ENCODE data around the gene KCNIP4.

Gene KCNIP4

DNA sequence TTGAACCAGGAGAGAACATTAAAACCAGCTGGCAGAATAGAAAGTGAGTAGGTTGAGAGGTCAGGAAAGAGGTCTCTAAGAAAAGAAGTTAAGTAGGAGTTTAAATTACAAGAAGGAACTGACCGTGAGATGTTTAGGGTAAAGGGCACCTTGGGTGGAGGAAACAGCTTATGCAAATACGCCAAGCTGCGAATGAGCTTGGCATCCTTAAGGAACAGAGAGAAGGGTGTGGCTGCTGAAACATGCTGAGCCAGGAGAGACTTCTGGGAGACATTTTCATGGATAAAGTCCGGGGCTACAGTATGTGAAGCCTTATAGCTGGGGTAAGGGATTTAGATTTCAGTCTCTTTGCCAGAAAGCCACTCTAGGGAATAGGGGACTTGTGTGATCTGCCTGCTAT, 249.1 kb downstream of the KCNIP4 start:
- DNase-seq (ENCODE audit: low read depth in 2 of 2, low spot score in 1 of 2), result no peak

DNA sequence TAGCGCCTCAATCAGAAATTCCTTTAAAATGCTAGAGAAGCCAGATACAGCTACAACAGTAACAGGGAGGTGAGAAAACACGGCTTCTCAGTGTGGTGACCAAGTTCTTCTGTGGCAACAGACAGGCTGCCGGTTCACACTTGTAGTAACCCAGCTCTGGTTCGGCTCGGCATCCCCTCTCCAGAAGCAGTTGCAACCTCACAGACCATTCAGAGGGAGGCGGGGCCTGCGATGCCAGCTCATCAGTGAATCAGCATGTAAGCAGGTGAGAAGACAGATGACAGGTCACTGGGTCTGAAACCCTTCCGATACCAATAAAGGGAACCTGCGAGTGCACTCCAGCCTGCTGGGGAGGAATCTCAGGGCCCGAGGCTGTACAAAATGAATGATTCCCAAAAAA, 251.0 kb downstream of the KCNIP4 start:
- DNase-seq (ENCODE audit: low read depth in 2 of 2, low spot score in 1 of 2), result no peak

DNA sequence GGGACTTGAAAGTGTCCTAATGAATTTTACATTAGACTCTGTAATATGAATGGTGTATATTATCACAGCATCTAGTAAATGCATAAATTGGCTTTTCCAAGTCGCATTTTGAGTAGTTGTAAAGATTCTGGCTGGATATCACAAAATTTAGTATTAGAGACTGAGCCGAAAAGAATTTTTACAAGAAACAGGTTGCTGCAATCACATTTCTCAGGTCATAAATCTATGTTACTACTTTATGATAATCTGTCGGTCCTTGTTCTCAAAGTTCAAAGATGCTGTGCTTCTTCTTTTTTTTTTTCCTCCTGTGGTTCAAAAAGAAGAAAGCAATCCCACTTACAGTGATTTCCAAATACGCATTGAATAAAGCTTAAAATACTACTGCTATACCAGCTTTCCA, 253.4 kb downstream of the KCNIP4 start:
- DNase-seq (ENCODE audit: low read depth in 2 of 2, low spot score in 1 of 2), result no peak

DNA sequence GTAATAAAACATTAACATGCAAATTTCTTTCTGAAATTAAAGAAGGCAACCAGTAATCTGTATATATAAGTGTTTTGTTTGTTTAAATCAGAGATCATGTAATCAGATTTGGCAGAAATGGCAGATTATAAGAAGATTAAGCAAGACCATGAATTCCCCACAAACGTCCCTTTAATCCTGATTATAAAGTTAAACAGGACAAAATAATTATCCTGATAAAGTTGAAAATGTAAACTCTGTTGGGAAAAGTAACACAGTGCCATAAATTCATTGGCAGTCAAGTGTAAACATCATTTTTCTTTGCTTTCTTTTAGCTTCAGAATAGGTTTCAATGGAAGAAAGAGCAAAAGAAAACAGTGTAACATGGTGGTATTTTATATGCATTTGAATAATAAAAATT, 256.3 kb downstream of the KCNIP4 start:
- DNase-seq (ENCODE audit: low read depth in 2 of 2, low spot score in 1 of 2), result no peak

DNA sequence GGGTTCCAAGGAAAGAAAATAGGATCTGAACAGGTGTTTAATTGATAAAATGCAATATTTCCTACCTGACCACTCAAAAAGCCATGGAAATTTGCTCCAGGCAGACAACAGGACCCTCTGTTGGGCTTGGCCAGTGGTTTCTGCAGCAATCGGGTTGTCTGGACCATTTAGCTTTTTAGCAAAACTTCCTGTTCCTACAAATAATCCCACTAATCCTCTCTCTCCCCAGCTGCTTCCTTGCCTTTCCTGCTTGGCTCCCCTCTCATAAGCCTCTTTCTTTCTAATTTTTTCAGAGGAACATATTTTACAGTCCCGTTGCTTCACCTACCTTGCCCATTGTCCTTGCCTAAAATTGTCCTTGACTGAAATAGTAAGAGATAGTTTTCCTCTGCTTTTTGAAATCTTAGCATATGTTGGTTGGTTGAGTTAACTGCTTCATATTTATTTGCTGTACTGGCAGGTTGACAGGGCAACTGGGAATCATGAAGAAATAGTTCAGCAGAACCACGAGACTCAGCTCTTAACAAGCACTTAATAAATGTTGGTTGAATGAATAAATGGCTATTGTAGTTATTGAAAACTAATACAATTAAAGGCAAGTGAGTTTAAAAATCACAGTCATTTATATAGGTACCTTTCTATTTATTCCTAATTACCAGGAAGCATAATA, 259.8 kb downstream of the KCNIP4 start:
- DNase-seq (ENCODE audit: low read depth in 2 of 2, low spot score in 1 of 2), result no peak

DNA sequence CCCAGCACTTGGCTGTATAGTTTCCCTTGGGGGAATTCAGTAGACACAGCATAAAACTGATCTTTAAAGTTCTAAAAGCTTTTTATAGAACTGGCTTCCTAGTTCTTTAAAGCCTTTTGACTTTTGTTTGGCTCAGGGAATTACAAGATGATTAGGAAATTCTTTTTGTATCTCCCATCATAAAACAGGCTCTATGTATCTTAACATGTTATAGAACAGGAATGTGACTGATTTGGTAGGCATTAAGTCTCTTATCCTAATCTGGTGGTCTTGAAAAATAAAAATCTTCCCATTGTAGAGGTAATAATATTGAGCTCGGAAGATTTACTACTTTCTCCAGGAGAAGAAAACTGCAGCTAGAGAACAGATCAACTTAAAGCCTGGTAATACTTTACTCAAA, 262.7 kb downstream of the KCNIP4 start:
- DNase-seq (ENCODE audit: low read depth in 2 of 2, low spot score in 1 of 2), result no peak

DNA sequence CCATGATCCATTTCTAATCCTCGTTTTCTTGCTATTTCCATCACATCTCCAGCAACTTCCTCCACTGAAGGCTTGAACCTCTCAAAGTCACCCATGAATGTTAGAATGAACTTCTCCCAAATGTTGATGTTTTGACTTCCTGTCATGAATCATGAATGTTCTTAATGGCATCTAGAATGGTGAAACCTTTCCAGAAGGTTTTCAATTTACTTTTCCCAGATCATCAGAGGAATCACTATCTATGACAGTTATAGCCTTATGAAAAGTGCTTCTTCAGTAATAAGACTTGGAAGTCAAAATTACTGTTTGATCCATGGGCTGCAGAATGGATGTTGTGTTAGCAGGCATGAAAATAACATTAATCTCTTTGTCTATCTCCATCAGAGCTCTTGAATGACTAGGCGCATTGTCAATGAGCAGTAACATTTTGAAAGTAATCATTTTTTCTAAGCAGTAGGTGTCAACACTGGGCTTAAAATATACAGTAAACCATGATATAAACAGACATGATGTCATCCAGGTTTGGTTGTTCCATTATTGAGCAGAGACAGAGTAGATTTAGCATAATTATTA, 268.2 kb downstream of the KCNIP4 start:
- no peak for DNase-seq (ENCODE audit: low read depth in 2 of 2, low spot score in 1 of 2)

DNA sequence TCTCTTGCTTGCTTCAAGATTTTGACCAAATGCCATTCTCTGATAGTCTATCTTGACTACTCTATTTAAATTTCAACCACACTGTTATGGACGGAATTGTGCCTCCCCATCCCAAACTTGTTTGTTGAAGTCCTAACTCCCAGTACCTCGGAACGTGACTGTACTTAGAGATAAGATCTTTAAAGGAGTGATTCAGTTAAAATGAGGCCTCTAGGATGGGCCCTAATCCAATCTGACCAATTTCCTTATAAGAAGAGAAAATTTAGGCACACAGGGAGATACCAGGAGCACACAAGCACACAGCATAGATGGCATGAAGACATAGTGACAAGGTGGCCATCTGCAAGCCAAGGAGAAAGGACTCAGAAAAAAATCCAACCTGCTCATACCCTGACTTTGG, 269.9 kb downstream of the KCNIP4 start:
- no peak for DNase-seq (ENCODE audit: low read depth in 2 of 2, low spot score in 1 of 2)

DNA sequence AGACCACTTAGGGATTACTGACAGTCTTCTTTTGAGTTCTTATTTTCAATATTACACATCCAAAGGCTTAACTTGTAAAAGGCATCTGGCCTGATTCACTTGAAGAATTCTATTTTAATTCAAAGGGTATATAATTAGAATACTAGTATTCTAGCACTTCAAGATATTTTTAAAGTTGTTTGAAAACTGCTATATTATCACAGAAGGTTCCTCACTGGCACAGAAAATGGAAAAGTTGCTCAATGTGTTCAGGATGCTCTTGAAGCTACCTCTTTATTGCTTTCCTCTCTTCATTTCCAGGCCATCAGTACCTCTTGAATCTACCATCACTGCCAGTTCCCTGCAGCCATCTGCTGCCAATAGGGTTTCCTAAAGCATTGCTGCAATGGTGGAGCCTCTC, 271.4 kb downstream of the KCNIP4 start:
- no peak for DNase-seq (ENCODE audit: low read depth in 2 of 2, low spot score in 1 of 2)

DNA sequence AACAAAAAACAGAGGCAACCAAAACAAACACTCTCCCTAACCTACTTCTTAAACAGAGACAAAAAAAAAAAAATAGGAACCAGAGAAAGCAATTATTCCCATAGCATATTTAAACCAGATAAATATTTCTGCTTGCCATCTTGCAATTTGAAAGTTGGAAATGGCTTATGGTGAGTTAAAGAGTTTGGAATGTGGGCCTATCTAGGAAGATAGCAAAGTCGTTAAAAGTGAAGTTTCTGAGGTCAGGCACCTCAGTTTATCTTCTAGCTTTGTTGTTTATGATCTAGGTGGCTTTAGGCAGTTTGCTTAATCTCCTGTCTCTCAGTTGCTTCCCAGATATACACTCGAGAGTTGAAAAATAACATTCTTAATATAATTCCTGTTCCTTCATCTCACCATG, 284.2 kb downstream of the KCNIP4 start:
- no peak for DNase-seq (ENCODE audit: low read depth in 2 of 2, low spot score in 1 of 2)

DNA sequence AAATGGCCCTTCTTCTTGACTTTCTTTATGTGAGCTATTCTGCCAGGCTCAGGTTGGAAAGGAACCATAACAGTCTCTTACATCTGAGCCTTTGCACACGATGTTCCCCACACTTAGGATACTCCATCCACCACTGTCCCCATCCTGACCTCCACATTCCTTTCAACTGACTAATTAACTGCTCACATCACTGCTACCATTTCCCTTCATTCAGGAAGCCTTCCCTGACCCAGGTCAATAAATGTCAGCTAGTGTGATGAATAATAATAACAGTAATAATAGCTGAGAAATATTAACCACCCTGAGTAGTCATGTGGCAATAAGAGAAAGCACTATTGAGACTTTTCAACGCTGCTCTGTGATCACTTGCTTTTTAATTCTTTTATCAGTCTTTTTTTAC, 291.7 kb downstream of the KCNIP4 start:
- no peak for DNase-seq (ENCODE audit: low read depth in 2 of 2, low spot score in 1 of 2)

DNA sequence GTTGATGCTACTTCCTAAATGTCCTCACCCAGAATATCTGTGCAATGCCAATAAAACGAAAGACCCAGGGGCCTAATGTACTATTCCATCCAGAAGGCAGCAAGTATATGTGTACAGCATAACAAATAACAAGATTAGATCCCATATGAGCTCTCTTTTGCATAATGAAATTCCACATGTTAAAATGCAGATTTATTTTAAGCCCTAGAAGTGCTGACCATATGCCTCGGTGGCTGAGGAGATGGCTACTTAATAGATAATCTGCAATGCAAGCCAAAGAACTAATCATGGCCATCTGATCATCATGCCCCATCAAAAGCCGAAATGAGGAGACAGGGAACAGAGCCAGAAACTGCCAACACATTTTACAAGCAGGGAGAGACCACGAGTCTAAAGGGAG, 293.5 kb downstream of the KCNIP4 start:
- DNase-seq (ENCODE audit: low read depth in 2 of 2, low spot score in 1 of 2), result no peak

DNA sequence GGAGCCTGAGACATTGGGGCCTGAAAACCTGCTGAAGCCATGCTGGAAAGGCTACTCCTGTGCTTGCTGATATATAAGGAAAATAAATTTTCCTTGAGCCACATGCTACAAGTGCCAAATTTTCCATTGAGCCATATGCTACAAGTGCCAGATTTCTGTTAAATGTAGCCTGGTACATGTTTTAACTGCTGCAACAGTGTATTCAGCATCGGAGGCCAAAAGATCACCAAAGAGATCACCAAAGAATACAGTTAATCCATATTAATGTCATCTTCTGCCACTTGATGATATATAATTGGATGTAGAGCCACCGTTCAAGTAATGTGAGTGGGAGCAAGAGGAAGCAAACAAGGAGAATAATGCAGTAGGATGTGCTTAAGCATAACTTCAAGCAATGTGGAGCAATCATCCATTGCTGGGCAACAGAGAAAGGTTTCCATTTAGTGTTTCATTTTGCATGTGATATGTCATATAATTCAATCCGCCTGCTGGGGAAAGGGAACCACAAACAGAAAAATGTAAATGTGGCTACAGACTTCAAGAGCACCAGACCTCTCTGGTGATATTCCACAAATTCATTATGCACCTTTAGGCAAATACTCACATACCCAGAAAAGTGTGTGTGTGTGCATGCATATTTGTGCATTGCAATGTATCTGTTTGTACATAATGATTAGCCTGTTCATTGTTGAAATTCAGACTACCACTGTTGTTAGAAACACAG, 295.9 kb downstream of the KCNIP4 start:
- no peak for DNase-seq (ENCODE audit: low read depth in 2 of 2, low spot score in 1 of 2)

DNA sequence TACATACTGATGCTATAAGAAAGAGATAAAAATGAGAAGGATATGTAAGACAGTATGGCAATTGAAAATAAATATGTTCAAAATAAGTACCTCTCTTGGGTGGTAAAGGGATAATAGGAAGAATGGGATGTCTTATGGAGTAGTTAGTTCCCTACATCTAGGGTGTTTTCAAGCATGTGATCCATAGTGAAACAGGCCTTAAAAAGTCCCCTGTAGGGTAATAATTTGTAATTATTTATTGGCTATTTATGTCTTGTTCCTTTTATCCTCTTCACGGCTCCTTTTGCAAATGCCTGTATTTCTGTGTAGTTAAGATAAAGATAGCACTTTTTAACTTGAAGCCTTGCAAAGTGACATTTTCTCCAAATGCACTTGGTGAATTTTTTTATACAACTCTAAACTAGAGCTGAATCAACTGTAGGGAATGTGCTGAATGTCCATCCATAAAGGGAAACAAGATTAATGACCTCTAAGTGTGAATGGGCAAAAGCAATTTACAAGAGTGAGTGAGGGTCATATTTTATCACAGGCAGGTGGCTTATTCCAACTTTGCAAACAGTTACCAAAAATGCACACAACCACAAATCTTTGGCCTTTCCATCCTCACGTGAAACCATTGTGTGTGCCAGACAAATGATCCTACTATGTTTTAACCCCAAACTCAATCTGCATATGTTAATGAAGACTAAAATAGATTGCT, 299.0 kb downstream of the KCNIP4 start:
- no peak for DNase-seq (ENCODE audit: low read depth in 2 of 2, low spot score in 1 of 2)

DNA sequence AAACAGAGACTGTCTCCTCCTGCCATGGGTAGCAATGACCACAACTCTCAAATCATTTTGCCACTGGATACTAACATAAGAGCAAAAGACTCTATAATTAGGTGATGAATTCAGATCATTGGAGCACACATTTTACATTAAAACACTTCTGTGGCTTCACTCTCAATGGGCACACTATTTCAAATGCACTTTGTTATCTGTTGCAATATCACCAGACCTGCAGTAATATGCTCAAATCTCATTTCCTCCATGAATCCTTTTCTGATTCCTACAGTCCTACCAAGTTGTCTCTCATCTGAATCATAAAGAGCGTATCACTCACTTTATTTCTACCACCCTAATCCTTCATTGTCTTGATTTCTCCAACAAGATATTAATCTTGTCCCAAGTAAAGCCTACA, 302.8 kb downstream of the KCNIP4 start:
- DNase-seq (ENCODE audit: low read depth in 2 of 2, low spot score in 1 of 2), result no peak

DNA sequence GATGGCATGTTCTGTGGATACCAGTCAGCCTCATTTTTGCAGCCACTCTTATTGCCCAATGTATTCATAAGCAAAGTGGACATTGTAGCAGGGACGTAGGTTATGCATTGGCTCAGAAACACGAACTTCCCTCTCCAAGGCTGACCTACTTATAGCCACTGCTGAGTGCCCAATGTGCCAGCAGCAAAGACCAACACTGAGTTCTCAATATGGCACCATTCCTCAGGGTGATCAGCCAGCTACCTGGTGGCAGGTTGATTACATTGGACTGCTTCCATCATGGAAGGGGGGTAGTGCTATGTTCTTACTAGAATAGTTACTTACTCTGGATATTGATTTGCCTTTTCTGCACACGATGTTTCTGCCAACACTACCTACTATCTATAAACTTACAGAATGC, 306.9 kb downstream of the KCNIP4 start:
- DNase-seq (ENCODE audit: low read depth in 2 of 2, low spot score in 1 of 2), result no peak

DNA sequence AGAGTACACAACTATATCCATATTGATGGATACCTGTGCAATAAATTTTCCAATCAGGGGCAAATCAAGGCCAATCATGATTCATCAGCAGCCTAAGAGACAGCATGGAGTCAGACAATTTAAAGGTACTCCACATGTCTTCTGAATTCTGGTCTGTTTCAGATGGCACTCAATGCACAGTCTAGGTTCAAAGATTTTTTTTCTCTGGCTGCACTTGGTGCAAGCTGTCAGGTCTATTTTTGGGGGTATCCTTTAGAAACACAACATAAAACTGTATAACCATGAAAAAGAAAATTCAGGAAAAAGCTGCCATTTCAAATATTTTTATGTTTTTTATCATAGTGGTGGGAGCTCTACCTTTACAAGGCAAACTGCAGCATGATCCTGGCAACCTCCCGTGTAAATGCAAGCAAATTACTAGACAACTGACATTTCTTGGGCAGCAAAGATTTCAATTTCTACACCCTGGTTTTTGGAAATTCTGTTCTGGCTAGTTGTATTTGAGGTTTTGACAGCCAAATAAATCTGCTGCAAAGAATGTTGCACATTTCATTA, 310.3 kb downstream of the KCNIP4 start:
- no peak for DNase-seq (ENCODE audit: low read depth in 2 of 2, low spot score in 1 of 2)

DNA sequence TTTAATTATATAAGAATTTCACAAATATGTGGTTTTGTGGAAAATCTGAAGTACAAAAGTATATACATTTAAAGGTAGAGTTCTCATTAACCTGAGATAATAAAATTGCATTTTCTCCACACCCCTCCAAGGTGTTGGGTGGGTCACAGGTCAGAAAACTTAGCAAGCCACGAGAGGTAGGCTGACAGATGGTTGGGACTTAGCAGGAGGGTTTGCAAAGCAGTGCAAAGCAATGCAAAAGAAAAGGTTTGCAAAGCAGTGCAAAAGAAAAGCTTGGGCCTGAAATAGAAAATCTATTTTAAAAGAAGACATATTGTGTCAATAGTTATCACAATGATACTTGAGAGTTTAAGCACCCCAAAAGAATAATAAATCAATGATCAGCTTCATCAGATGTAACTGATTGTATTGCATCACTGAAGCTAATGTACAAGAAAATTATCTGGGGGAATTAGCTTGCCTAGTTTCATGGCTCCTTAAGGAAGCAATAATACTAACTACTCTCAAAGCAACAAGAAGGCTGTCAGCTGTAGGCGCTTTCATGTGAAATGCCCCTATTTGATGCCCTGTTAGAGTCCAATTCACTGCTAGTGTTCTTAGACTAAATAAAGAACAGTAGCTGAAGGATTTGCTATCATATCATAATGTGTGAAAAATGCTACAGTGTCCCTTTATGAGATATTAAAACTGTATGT, 319.5 kb downstream of the KCNIP4 start:
- no peak for DNase-seq (ENCODE audit: low read depth in 2 of 2, low spot score in 1 of 2)

DNA sequence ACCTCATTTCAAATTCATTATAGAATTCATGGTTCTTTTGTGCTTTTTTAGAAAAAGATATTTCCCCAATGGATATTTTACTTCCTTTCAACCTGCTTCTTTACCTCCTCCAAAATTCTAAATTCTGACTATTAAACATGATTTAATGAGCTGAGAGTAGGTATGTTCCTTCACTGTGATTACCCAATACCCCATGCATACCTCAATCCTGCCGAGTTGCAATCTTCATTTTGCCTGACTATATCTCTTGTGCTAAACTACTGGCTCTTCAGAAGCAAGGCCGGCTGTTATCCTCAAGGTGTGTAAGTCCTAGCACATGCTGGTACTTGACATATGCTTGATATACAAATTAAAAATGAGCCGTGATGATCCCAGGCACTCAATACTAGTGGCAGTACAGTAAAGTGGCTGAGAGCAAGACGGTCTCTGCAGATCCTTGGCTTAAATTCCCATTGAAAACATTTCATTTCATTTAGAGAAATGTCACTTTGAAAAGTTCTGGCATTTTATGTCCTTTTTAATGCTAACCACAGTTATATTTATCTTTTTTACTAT, 320.4 kb downstream of the KCNIP4 start:
- DNase-seq (ENCODE audit: low read depth in 2 of 2, low spot score in 1 of 2), result no peak

DNA sequence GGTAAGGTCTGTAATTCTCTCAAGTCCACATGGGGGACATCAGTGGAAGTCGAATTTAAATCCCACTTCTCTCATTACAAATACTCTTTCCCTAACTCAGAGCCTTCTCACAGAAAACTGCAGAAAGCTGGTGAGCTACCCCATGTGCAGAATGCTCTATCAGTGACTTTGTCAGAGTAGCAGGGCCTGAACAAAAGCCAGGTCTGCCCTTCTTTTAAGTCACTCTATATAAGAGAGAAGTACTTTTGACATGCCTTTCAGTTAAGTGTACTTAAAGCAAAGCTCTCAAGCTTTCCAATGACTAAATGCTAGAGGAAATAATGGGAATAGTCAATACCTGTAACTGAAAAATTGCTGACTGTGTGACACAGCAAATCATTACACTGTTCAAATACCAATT, 323.1 kb downstream of the KCNIP4 start:
- no peak for DNase-seq (ENCODE audit: low read depth in 2 of 2, low spot score in 1 of 2)

DNA sequence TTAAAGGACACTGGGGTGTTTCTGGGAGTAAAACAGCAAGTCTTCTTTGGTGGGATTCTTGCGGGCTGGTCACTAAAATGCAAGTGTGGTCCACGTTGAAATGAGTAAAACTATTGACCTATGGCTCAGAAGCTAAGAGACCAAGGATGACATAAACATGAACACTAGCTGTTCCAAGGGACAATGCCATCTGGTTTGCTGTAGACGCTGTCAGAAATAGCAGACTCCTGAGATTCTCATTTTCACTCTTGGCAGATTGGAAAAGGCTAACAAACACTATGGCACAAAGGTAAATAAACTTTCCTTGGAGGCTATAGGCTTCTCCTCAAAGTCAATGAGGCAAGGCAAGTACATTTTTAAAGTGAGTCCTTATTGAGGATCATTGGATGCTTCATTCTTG, 343.6 kb downstream of the KCNIP4 start:
- no peak for DNase-seq (ENCODE audit: low read depth in 2 of 2, low spot score in 1 of 2)
